GM19328 (cell line): ENCODE data around the gene SLC39A11.
"Not testable (repeated sequence)": the region's sequence is repeated elsewhere in the genome, so short reads cannot be mapped to it uniquely, and the experiment has no call there.

Experiments
- ATAC-seq: cut with Tn5 transposase; IDR thresholded peaks from one replicate; pipeline ENCODE4 v1.9.1; 2021; ENCODE audit warnings: mild to moderate bottlenecking, moderate library complexity; ENCODE audit not compliant: unreplicated experiment

SLC39A11 gene

GRCh38 chr17:73092523-73093135 is at the start of gene SLC39A11:
SLC39A11 (minus strand) TSS chr17:73092688; CDS start chr17:73088764, 3,924 bp downstream.
- ATAC-seq = peak; percentile 97

DNA sequence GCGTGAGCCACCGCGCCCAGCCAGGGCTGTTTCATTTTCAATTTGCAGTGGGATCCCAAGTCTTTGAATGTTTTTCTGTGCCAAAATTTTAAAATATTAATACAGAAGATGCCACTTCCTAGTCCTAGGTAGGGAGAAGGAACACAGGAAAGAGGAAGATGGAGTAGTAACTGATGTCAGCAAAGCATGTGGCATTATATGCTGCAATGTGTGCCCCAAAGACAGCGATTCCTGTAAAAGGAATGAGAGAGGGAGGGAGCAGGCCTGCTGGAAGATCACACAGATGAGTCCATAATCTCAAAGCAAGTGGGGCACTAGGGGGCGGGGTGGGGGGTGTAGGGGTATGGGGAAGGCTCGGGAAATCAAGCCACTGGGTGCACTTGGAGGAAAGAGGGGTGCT is 48.9 kb upstream of the SLC39A11 start:
- ATAC-seq = no peak

GRCh38 chr17:73140566-73140965 is 48.1 kb upstream of the SLC39A11 start:
- no peak for ATAC-seq

DNA sequence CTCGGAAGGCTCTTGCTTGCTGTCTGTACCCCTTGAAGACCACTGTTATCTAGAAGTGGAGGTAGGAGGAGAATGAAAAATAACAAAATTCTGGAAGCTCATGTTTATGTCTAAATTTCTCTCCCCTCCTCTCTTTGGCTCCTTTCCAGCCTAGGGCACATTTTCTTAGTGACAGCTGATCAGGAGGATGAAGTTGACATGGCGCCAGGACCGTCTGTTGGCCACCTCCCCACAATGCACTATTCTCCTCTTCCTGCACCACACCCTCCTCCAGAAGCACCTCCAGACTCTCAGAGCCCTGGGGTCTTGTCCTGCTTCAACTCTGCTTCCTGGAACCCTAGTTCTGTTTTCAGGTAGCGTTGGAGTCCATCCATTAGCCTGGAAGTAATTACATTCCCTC is 46.8 kb upstream of the SLC39A11 start:
- ATAC-seq = no peak

GRCh38 chr17:73138541-73139138 is 46.2 kb upstream of the SLC39A11 start:
- no peak for ATAC-seq

GRCh38 chr17:73137376-73137775 is 44.9 kb upstream of the SLC39A11 start:
- ATAC-seq = no peak

DNA sequence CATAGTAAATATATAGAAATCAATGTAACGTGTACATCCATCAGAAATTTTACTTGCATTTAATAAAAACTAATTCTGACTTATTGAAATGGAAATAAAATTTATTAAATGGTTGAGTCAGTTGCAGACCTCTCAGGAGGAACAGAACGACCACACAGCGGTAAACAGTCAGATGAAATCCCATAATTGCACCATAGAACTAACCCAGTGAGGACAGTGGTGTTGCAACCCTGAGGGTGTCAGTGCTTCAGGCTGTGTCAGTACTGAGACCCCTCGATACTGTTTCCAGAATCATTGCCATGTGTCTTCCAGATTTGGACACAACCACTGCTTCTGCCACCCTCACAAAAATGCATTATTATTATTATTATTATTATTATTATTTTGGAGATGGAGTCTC is 43.3 kb upstream of the SLC39A11 start:
- ATAC-seq = no peak

DNA sequence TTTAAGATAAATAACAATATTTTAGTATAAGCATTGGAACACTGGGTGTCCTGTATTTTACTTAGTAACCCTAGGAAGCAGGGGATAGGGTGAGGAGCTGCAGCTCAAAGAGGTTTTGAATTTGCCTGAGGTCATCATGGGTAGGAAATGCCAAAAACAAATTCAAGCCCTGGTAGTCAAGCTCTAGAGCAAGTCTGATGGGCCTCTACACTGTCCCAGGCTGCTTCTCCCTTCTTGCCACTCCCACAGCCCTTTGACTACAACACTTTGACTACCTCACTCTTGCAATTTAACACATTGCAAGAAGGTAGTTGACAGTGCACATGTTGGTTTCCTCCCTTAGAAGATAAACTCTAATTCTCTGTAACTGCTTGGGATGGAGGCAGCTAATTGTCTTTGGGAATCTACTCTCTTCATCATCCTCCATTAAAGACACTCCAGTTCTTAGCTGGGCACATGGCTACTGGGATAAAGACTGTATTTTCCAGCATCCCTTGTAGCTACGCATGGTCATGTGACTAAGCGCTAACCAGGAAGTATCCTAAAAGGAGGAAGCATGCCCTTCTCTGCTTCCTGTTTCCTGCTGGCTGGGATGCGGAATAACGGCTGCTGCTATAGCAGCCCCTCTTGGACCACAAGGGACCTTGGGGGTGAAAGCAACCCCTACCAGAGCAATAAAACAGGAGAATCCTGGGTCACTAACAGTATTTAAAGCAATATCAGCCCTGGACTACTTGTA is 41.6 kb upstream of the SLC39A11 start:
- ATAC-seq = no peak

DNA sequence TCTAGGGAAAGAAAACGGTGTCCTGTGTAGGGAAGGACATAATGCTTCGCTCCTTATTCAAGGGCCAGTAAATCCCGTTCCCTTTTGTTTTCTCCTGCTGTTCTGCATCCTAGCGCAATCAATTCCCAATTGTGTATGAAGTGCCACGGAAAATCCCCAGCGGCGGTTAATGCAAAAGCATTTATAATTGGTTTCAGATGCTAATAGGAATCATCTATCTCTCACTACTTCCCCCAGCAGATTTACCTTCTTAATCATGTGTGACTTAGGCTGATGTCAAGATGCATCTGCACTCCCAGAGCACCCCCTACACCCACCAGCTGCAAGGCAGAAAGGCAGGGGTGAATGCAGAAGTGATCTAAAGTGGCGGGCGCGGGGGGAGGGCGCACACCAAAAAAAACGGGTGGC is 39.6 kb upstream of the SLC39A11 start:
- no peak for ATAC-seq

DNA sequence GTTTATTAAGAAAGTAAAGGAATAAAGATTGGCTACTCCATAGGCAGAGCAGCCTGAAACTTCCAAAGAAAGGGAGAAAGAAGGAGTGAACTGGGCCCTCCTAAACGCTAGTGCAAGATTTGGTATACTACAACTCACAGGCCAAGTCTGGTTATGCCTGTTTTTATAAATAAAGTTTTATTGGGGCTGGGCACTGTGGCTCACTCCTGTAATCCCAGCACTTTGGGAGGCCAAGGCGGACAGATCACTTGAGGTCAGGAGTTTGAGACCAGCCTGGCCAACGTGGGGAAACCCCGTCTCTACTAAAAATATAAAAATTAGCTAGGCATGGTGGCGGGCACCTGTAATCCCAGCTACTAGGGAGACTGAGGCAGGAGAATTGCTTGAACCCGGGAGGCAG is 39.0 kb upstream of the SLC39A11 start:
- ATAC-seq = not testable (repeated sequence)

GRCh38 chr17:73130977-73131376 is 38.5 kb upstream of the SLC39A11 start:
- ATAC-seq = no peak

DNA sequence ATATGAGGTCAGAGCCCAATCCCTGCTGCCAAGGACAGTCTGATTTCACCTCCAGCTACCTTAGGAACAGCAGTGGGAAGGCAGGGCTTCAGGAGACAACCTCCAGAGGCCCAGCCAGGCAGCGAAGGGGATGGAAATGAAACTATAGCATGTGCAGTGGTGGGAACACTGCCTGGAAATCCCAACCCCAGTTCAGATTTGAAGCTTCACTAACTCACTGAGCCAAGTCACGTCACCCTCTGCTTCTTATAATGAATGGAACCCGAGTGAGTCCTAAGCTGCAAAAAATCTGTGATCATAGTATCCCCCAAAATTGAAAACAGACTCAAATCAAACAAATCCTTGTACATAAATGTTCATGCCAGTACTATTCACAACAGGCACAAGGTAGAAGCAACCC is 36.0 kb upstream of the SLC39A11 start:
- no peak for ATAC-seq

GRCh38 chr17:73126716-73127473 is 34.4 kb upstream of the SLC39A11 start:
- ATAC-seq = no peak

- ATAC-seq = no peak
Measured at GRCh38 chr17:73123606-73124320, 31.3 kb upstream of the SLC39A11 start.

DNA sequence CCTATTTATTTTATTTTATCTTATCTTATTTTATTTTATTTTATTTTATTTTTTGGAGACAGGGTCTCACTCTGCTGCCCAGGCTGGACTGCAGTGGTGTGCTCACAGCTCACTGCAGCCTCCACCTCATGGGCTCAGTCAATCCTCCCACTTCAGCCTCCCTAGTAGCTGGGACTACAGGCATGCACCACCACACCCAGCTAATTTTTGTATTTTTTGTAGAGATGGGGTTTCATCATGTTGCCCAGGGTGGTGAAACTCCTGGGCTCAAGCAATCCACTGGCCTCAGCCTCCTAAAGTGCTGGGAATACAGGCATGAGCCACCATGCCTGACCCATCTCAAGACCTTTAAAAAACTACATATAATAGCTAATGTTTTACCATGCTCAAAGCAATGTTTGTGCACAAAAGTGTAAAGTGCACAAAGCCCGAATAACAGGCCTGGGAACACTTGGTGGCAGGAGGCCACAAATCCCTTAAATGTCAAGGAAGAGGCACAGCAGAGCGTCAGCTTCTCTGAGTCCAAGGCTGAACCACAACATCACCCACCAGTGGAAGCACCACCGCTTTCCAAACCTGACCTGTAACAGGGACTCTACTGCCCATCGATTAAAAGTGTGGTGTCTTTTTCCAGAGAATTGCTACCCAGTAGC is 30.6 kb upstream of the SLC39A11 start:
- ATAC-seq = no peak

DNA sequence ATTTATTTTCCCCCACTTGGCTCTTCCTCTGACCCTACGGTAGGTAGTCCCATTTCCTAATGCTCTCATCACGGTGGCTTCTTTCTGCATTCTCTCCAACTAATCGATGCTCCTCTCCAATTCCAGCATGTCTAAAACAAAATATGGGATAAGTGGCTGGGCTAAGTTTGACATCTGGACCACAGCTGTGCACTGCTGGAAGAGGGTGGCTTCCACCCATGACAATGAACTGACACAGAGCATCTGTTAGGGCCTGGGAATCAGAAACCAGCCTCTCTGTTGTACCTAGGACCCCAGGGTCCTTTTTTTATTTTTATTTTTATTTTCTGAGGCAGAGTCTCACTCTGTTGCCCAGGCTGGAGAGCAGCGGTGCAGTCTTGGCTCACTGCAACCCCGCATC is 29.0 kb upstream of the SLC39A11 start:
- ATAC-seq = no peak

- no peak for ATAC-seq
Measured at GRCh38 chr17:73119631-73120030, 27.1 kb upstream of the SLC39A11 start.

DNA sequence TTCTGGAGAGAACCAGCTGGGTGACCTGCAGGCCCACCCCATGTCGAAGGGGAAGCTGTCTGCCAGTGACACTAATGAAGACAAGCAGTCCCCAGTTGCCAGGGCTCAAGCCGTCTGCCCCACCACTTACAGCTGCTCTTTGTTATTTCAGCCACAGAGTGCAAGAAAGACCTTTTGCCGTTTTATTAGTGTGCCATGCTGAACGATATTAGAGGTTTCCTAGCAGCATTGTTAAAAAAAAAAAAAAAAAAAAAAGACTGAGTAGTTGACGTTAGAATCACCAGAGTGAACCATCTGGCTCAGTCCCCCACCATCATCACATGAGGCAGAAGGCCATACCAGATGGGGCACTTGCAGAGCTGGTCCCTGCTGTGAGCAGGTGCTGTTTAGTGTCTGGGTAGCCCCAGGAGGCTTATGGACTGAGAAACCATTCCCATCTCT is 26.5 kb upstream of the SLC39A11 start:
- ATAC-seq = no peak

DNA sequence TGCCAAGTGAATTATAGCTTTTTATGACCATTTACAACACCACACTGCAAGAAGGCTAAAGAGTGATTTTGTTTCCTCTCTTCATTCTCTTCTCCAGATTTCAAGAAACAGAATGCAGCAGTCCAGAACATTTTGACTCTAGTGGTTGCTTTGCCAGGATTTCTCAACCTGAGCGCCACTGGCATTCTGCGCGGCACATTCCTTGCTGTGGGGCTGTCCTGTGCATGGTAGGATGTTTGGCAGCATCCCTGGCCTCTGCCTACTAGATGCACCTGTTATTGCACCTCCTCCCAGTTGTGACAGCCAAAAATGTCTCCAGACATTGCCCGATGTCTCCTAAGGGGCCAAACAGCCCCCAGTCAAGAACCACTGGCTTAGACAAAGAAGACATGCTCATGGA is 25.7 kb upstream of the SLC39A11 start:
- ATAC-seq = no peak

GRCh38 chr17:73112246-73112645 is 19.8 kb upstream of the SLC39A11 start:
- no peak for ATAC-seq
